DMS53 treated with DMSO at 0.1 percent for 48 hours (cell line): Measurements from ENCODE around the gene PEX3.

ENCODE experiments used
- DNase-seq: peaks from one replicate; lab custom pipeline; 2025; ENCODE audit not compliant: unreplicated experiment; lab: John Stamatoyannopoulos, UW

Gene PEX3

DNA sequence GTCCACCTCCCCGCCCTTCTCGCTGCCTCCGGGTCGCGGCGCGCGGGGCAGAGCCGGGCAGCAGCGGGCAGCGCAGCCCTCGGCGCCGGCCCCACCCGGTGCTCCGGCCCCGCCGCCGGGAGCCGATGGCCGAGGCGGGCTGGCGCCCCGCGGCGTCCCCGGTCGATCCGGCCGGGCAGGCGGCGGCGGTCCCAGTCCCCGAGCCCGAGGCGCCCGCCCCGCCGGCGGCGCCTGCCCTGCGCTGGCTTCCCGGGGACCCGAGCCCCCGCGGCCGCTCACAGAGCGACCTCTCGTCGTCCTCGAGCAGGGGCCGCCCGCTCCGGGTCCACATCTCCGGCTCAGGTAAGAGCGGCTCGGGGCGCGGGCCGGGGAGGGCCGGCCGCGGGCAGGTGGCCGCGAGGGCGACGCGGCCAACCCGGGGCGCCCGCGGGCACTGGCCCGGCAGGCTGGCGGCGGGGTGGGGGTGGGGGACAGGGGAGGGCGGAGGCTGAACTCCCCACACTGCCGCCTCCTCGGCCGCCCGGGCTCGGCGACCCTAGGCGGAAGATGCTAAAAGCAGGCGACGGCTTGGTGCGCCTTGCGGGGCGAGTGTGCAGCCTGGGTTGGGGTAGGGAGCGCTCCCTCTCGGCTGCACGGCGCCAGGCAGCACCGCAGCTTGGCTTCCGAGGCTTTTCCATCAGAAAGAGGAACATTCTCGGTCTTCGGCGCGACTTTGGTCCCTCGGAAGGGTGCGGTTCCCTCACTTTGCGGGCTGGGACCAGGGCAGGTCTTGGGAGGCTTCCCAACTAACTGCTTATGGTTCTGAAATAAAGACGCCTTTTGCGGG is 86.5 kb downstream of the PEX3 start:
- DNase-seq = no peak

DNA sequence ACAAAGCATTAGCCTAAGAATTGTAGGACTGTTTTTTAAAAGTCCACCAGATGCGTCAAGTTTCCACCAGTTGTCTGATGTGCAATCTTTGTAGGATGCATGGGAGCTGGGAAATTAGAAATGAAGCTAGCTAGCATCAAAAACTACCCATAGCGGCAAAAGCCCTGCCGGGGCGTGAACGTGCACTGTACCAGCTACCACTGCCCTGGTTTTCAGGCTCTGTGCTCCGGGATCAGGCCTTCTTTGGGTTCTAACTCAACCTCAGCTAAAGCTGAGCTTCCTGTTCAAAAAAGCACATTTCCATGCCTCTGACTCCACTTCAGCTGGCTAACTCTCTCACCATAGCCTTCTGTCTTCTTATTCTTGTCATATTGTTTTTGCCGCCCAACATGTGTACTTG is 87.8 kb downstream of the PEX3 start:
- no peak for DNase-seq

DNA sequence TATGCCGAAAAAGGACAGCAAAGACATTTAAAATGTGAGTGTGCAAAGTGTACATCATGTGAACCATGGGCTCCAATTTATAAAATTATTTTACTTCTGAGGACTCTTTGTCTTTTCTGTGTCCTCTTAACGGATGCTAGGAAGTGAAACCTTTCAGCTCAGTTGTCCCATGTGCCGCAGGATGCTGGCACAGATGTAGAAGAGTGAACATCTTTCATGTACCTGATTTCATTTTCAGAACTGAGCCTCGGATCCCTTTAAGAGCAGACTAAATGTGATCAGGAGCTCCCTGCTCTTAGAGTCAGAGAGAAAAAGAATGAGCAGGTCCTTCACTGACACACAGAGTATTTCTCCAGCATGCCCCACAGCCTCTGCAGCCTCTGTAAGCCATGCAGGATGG is 88.5 kb downstream of the PEX3 start:
- no peak for DNase-seq

DNA sequence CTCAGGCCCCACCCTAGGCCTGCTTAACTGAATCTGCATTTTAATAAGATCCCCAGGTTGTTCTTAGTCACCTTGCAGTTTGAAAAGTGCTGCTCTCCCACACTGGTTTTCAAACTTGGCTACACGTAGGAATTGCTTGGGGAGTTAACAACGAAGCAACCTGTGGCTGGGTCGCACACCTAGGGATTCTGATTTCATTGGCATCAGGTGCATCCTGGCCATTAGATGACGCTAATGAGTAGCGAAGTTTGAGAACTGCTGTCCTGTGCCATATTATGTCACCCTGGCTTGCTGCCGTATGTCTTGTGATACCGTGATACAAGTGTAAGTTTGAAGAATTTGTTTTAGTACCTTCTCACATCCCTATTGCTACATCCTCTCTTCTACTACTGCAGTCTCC is 89.1 kb downstream of the PEX3 start:
- DNase-seq = no peak

DNA sequence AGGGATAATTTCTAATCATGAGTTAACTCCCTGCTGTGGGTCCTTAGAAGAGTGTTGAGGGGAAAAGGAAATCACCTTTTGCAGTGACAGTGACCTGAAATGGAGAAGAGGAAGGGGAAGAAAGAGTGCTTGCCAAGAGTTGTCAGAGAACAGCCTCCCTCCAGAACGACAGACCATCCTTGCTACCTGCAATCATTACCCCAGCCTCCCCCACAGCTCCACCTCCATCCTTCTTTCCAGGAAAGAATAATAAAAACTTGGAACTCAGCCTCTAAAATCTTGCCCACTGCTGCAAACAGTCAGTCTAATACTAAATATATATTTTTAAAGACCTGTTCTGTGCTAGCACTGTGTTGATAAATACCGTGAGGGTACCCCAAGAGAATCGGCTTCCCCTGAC is 89.6 kb downstream of the PEX3 start:
- DNase-seq = no peak
